ENCODE measurements around the gene PTPRD.
"Not testable (repeated sequence)": the region's sequence is repeated elsewhere in the genome, so short reads cannot be mapped to it uniquely, and the experiment has no call there.

The PTPRD gene

DNA sequence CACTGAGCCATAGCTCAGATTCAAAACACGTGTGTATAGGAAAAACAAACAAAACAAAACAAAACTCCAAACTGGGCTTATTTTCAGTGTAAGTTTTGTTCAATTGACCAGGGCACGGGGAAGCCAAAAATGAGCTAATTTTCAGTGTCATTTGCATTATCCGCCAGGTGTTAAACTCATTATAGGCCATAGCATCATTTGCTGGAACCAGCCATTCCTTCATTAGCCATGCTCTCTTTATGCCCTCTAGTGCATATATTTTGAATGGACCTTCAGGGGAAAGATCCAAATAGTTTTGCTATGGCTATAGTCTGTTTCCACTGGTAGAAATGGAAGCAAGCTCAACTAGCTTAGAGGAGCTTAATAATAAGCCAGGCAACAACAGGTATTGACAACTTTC, 1608.0 kb downstream of the PTPRD start:
- 75 to 95% methylated on average over 2 of the region's 3 CpGs for WGBS, 2 experiments (ENCODE audit: insufficient coverage in 2 of 2)
- Histone ChIP-seq H3K4me3 (ENCODE audit: extremely low read depth, insufficient read depth, low read length, poor library complexity, severe bottlenecking) (no peak overlapping the region), H3K9me3 (ENCODE audit: control insufficient read depth, low read length) (no peaks in the 10 kb centered on the region), H3K4me1 (ENCODE audit: control insufficient read depth, insufficient read depth, low read length, poor library complexity, severe bottlenecking) (no peaks in the 10 kb centered on the region), H3K36me3 (ENCODE audit: control insufficient read depth, insufficient read depth, low read length) (no peaks in the 10 kb centered on the region), H3K27ac (ENCODE audit: low read depth, low read length, severe bottlenecking) (no peak overlapping the region)

DNA sequence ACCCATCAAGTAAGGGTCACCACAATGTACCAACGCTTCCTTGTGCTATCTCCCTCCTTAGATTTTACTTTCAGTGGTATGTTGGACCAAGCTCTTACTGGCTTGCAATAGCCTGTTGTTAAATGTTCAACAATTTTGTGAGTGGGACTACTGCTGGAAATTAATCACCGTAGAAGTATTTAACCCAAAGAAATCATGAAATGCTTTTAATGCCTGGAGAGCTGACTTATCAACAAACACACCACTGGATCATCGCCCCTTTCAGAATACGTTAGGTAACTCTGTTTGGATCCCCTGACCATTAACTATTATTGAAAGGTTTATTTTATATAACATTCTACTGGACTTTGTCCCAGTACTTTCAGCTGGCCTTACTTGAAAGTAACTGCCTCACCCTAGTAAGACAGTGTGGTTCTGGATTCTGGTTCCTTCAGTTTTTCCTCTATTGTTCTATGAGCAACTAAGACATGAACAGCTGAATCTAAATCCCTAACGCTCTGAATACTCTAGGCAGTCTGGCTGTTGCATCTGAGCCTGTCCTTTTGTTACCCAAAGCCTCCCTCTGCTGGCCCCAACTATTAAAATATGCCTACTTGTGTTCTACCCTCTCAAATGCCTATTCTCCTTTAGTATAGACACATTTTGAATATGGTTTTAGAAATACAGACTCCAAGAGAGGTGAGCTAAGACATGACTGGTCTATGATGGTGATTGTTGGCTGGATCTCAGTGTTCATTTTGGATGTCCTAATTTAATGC, 1609.8 kb downstream of the PTPRD start:
- H3K9me3 ChIP-seq (ENCODE audit: control insufficient read depth, low read length): peaks cover 5% of the 10 kb centered on the region
- H3K27ac ChIP-seq (ENCODE audit: low read depth, low read length, severe bottlenecking): no peak overlapping the region
- H3K36me3 ChIP-seq (ENCODE audit: control insufficient read depth, insufficient read depth, low read length): no peaks in the 10 kb centered on the region
- H3K4me3 ChIP-seq (ENCODE audit: extremely low read depth, insufficient read depth, low read length, poor library complexity, severe bottlenecking): no peak overlapping the region
- no peaks in the 10 kb centered on the region for H3K4me1 ChIP-seq (ENCODE audit: control insufficient read depth, insufficient read depth, low read length, poor library complexity, severe bottlenecking)
- WGBS, 2 experiments (ENCODE audit: insufficient coverage in 2 of 2): 75 to 100% methylated on average over 1 to 2 of the region's 5 CpGs

DNA sequence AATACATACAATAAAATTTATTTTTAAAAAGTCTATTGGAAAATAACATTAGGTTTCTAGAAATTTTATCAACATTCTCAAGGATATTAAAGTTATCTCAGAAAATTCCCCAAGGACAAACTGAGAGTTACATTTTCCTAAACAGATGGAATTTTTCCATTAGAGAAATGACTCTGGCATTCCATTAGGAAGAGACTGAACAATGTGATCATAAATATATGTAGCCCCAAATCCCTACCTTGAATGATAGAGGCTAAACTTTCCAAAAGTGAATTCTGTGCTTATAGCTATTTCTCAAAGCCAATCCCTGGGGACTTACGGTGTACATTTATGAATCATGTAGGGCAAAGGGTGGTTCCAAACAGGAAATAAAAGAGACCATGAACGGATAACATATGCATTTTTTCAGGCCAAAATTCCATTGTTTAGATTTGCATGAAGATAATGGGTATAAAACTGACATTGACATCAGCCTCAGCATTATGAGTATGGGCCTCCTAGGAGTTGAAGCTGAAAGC, 1632.2 kb downstream of the PTPRD start:
- H3K36me3 ChIP-seq (ENCODE audit: control insufficient read depth, insufficient read depth, low read length): no peaks in the 10 kb centered on the region
- H3K4me3 ChIP-seq (ENCODE audit: extremely low read depth, insufficient read depth, low read length, poor library complexity, severe bottlenecking): no peak overlapping the region
- no peak overlapping the region for H3K27ac ChIP-seq (ENCODE audit: low read depth, low read length, severe bottlenecking)
- no peaks in the 10 kb centered on the region for H3K9me3 ChIP-seq (ENCODE audit: control insufficient read depth, low read length)
- H3K4me1 ChIP-seq (ENCODE audit: control insufficient read depth, insufficient read depth, low read length, poor library complexity, severe bottlenecking): no peaks in the 10 kb centered on the region
- 94 to 100% methylated on average over 1 to 2 of the region's 2 CpGs for WGBS, 2 experiments (ENCODE audit: insufficient coverage in 2 of 2)

DNA sequence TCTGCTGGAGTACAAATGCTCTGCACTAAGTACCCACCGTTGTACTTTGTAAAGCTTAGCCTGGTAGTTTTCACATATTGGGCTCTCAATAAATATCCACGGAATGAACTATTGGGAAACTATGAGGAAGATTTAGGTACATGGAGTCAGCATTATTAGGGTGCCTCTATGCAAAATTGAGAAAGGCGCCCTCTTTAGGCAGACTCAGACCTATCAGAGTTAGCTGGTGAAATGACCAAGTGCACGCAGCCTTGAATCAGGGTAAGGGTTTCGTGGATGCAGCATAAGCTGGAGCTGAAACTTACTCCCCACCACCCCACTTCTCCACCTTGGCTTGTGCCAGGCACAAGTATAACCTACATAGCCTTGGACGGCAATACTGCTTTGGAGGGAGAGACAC, 1634.5 kb downstream of the PTPRD start:
- WGBS, 2 experiments (ENCODE audit: insufficient coverage in 2 of 2): 88 to 100% methylated on average over 3 to 5 of the region's 6 CpGs
- H3K4me3 ChIP-seq (ENCODE audit: extremely low read depth, insufficient read depth, low read length, poor library complexity, severe bottlenecking): no peak overlapping the region
- H3K27ac ChIP-seq (ENCODE audit: low read depth, low read length, severe bottlenecking): no peak overlapping the region
- peaks cover under 1% of the 10 kb centered on the region for H3K9me3 ChIP-seq (ENCODE audit: control insufficient read depth, low read length)
- H3K36me3 ChIP-seq (ENCODE audit: control insufficient read depth, insufficient read depth, low read length): no peaks in the 10 kb centered on the region
- H3K4me1 ChIP-seq (ENCODE audit: control insufficient read depth, insufficient read depth, low read length, poor library complexity, severe bottlenecking): no peaks in the 10 kb centered on the region

DNA sequence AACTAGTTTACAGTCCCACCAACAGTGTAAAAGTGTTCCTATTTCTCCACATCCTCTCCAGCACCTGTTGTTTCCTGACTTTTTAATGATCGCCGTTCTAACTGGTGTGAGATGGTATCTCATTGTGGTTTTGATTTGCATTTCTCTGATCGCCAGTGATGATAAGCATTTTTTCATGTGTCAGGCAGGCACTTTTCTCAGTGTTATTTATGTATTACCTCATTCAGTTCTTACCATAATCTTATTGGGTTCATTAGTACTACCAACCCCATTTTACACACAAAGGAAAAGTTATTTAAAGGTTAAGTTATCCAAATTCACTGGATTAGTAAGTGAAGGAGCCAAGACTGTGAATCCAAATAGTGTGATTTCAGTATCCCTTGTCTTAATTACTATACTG, 1644.5 kb downstream of the PTPRD start:
- no CpG with 5 or more reads among the region's 3 CpGs for whole genome bisulfite sequencing, 2 experiments (ENCODE audit: insufficient coverage in 2 of 2)

DNA sequence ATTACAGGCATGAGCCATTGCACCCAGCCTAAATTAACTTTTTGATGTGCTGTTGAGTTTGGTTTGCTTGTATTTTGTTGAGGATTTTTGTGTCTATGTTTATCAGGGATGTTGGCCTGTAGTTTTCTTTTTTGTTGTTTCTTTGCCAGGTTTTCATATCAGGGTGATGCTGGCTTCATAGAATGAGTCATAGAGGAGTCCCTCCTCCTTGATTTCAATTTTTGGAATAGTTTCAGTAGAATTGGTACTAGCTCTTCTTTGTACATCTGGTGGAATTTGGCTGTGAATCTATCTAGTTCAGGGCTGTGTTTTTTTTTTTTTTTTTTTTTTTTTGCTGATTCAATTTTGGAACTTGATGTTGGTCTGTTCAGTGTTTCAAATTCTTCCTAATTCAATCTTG, 1648.9 kb downstream of the PTPRD start:
- Histone ChIP-seq H3K27ac (ENCODE audit: low read depth, low read length, severe bottlenecking) (no peak overlapping the region), H3K9me3 (ENCODE audit: control insufficient read depth, low read length) (no peaks in the 10 kb centered on the region), H3K4me1 (ENCODE audit: control insufficient read depth, insufficient read depth, low read length, poor library complexity, severe bottlenecking) (no peaks in the 10 kb centered on the region), H3K36me3 (ENCODE audit: control insufficient read depth, insufficient read depth, low read length) (no peaks in the 10 kb centered on the region), H3K4me3 (ENCODE audit: extremely low read depth, insufficient read depth, low read length, poor library complexity, severe bottlenecking) (no peak overlapping the region)

More for the DNA sequence above, 1644.5 kb downstream of the PTPRD start:
- not testable (repeated sequence) for H3K9me3 ChIP-seq (ENCODE audit: control insufficient read depth, low read length); H3K27ac ChIP-seq (ENCODE audit: low read depth, low read length, severe bottlenecking); H3K36me3 ChIP-seq (ENCODE audit: control insufficient read depth, insufficient read depth, low read length); H3K4me3 ChIP-seq (ENCODE audit: extremely low read depth, insufficient read depth, low read length, poor library complexity, severe bottlenecking); H3K4me1 ChIP-seq (ENCODE audit: control insufficient read depth, insufficient read depth, low read length, poor library complexity, severe bottlenecking)

DNA sequence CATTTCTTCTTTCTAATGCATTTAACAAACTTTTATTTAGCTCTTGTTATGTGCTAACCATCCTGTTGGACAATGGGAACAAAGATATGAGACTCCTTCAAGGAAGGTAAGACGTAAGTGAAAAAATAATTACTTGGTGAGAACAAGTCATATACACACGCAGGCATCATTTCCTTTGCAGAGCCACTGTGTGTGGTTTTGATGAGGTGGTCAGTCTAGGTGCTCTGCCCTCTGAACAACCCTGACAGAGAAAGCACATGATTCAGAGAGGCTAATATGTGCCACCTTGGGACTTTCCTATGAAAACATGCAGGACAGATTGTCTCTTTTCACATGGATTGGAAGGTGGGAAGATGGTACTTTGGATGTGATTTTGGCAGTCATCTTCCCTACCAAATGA, 1650.7 kb downstream of the PTPRD start:
- H3K27ac ChIP-seq (ENCODE audit: low read depth, low read length, severe bottlenecking): no peak overlapping the region
- no peak overlapping the region for H3K4me3 ChIP-seq (ENCODE audit: extremely low read depth, insufficient read depth, low read length, poor library complexity, severe bottlenecking)
- 85 to 94% methylated on average over 2 of the region's 2 CpGs for WGBS, 2 experiments (ENCODE audit: insufficient coverage in 2 of 2)
- H3K9me3 ChIP-seq (ENCODE audit: control insufficient read depth, low read length): no peaks in the 10 kb centered on the region
- no peaks in the 10 kb centered on the region for H3K4me1 ChIP-seq (ENCODE audit: control insufficient read depth, insufficient read depth, low read length, poor library complexity, severe bottlenecking)
- H3K36me3 ChIP-seq (ENCODE audit: control insufficient read depth, insufficient read depth, low read length): no peaks in the 10 kb centered on the region

DNA sequence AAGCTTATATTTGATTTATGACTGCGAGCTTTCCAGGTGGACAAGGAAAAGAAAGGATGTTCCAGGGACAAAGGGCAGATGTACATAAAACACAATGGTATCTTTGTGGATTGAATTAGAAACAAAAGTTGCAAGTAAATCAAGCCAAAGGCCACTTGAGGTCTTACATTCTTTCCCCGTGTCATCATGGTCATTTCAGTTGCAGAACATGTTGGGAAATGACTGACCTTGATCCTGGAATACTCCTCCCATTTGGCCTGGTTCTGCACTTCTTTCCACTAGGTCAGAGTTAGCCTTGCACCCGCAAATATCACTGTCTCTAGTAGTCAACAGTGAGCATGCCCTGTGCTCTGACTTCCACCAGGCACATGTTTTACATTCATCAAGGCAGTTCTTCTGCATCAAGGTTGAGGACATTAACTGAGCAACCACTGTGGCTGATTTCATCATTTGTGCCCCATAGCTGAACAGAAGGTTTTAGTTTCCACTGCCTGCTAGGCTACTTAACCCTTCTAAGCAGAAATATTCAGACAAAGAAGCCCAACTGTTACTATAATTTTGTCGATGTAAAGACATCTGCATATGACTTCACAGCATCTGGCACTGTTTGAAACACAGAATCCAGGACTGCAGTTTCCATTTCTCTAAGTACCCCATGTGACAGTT, 1651.5 kb downstream of the PTPRD start:
- Histone ChIP-seq H3K4me1 (ENCODE audit: control insufficient read depth, insufficient read depth, low read length, poor library complexity, severe bottlenecking) (no peaks in the 10 kb centered on the region), H3K4me3 (ENCODE audit: extremely low read depth, insufficient read depth, low read length, poor library complexity, severe bottlenecking) (no peak overlapping the region), H3K9me3 (ENCODE audit: control insufficient read depth, low read length) (no peaks in the 10 kb centered on the region), H3K27ac (ENCODE audit: low read depth, low read length, severe bottlenecking) (no peak overlapping the region), H3K36me3 (ENCODE audit: control insufficient read depth, insufficient read depth, low read length) (no peaks in the 10 kb centered on the region)
- WGBS, 2 experiments (ENCODE audit: insufficient coverage in 2 of 2): 83 to 86% methylated on average over 4 of the region's 4 CpGs

DNA sequence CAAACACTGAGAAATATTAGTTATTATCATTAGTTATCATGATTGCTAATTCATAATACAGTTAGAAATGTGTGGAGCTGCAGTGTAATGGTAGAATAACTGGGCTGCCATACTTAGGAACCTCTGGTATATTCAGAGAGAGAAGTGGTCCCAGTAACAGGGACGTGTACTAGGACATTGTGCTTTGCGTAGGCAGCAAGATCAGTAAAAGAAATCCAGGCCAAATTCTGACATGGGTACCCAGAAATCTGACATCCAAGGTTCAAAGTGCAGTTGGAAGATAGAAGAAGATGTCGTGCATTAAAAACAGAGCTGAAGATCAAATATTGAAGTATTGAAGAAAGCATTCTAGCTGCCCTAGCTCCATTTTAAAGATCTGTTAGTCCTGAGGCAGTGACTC, 1652.5 kb downstream of the PTPRD start:
- no peaks in the 10 kb centered on the region for H3K4me1 ChIP-seq (ENCODE audit: control insufficient read depth, insufficient read depth, low read length, poor library complexity, severe bottlenecking)
- H3K9me3 ChIP-seq (ENCODE audit: control insufficient read depth, low read length): no peaks in the 10 kb centered on the region
- WGBS, 2 experiments (ENCODE audit: insufficient coverage in 2 of 2): 93 to 100% methylated on average over 2 to 3 of the region's 3 CpGs
- H3K4me3 ChIP-seq (ENCODE audit: extremely low read depth, insufficient read depth, low read length, poor library complexity, severe bottlenecking): no peak overlapping the region
- no peaks in the 10 kb centered on the region for H3K36me3 ChIP-seq (ENCODE audit: control insufficient read depth, insufficient read depth, low read length)
- H3K27ac ChIP-seq (ENCODE audit: low read depth, low read length, severe bottlenecking): no peak overlapping the region

DNA sequence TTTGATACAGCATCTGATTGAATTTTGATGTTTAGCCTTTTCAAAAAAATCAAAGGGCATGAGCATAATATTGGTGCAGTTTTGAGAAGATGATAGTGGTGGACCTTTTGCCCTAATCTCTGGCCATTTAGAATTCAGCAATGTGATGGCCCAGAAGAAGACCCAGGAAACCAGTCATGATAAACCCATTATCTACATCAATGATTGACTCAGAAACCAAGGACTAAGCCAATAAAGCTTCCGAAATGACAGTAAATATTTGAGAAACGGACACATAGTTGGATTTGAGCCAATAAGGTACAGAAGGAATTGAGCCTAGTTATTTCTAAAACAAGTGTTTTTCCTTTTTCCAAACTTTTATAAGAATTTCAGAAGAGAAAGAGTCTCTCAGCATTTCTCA, 1654.4 kb downstream of the PTPRD start:
- Histone ChIP-seq H3K27ac (ENCODE audit: low read depth, low read length, severe bottlenecking) (no peak overlapping the region), H3K4me3 (ENCODE audit: extremely low read depth, insufficient read depth, low read length, poor library complexity, severe bottlenecking) (no peak overlapping the region), H3K9me3 (ENCODE audit: control insufficient read depth, low read length) (no peaks in the 10 kb centered on the region), H3K4me1 (ENCODE audit: control insufficient read depth, insufficient read depth, low read length, poor library complexity, severe bottlenecking) (no peaks in the 10 kb centered on the region), H3K36me3 (ENCODE audit: control insufficient read depth, insufficient read depth, low read length) (no peaks in the 10 kb centered on the region)
- WGBS, 2 experiments (ENCODE audit: insufficient coverage in 2 of 2): 80 to 100% methylated on average over 1 of the region's 2 CpGs

DNA sequence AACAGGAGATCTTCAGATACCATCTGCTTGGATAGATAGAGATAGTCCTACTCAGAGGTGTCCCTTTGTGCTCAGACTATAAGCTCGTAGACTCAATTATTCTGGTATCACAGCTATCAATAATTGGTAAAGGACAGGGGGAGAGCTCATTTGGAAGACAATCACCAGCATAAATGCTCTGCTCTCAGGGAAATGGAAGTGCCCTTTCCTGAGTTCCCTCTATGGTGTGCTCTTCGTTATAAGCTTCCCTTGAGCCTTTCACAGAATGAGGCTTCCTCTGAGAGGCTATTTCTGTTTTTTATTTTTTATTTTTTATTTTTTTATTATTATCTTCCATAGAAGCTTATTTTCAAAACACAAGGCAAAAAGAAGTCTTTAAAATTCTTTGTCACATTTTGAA, 1657.5 kb downstream of the PTPRD start:
- Histone ChIP-seq H3K4me1 (ENCODE audit: control insufficient read depth, insufficient read depth, low read length, poor library complexity, severe bottlenecking) (no peaks in the 10 kb centered on the region), H3K27ac (ENCODE audit: low read depth, low read length, severe bottlenecking) (no peak overlapping the region), H3K4me3 (ENCODE audit: extremely low read depth, insufficient read depth, low read length, poor library complexity, severe bottlenecking) (no peak overlapping the region), H3K9me3 (ENCODE audit: control insufficient read depth, low read length) (no peaks in the 10 kb centered on the region), H3K36me3 (ENCODE audit: control insufficient read depth, insufficient read depth, low read length) (no peaks in the 10 kb centered on the region)
- 50% methylated on average over 1 of the region's 2 CpGs; no CpG with 5 or more reads in 1 of the 2 experiments for WGBS, 2 experiments (ENCODE audit: insufficient coverage in 2 of 2)

All from mesodermal cell (in vitro differentiated cells).